HK-2 (cell line): ENCODE results near the gene SMIM36.
"Not testable (repeated sequence)": the region's sequence is repeated elsewhere in the genome, so short reads cannot be mapped to it uniquely, and the experiment has no call there.

Experiments
- DNase-seq: peaks from one replicate; pipeline ENCODE4 v3.0.0-alpha.2; 2018; ENCODE audit not compliant: unreplicated experiment

SMIM36 gene

GRCh38 chr17:55454906-55455474 is 56.3 kb downstream of the SMIM36 start:
- DNase-seq: no peak

GRCh38 chr17:55453839-55454557 is 57.3 kb downstream of the SMIM36 start:
- DNase-seq: no peak

- DNase-seq: peak; percentile 52
Measured at GRCh38 chr17:55452139-55452790, 59.0 kb downstream of the SMIM36 start.

GRCh38 chr17:55451758-55452138 is 59.5 kb downstream of the SMIM36 start:
- DNase-seq: no peak

GRCh38 chr17:55451203-55451641 is 60.0 kb downstream of the SMIM36 start:
- no peak for DNase-seq

- DNase-seq: no peak
Measured at GRCh38 chr17:55450232-55450825, 60.9 kb downstream of the SMIM36 start.

GRCh38 chr17:55448681-55449080 is 62.6 kb downstream of the SMIM36 start:
- DNase-seq: no peak

- DNase-seq: no peak
Measured at GRCh38 chr17:55446581-55447205, 64.6 kb downstream of the SMIM36 start.

- DNase-seq: not testable (repeated sequence)
Measured at GRCh38 chr17:55446004-55446403, 65.2 kb downstream of the SMIM36 start.

- peak; percentile 26 for DNase-seq
Measured at GRCh38 chr17:55444471-55445441, 66.5 kb downstream of the SMIM36 start.

GRCh38 chr17:55443904-55444303 is 67.3 kb downstream of the SMIM36 start:
- no peak for DNase-seq

GRCh38 chr17:55442953-55443683 is 68.1 kb downstream of the SMIM36 start:
- DNase-seq: no peak

GRCh38 chr17:55442462-55442861 is 68.8 kb downstream of the SMIM36 start:
- DNase-seq: no peak

GRCh38 chr17:55441544-55441943 is 69.7 kb downstream of the SMIM36 start:
- DNase-seq: no peak

- DNase-seq: no peak
Measured at GRCh38 chr17:55440391-55440790, 70.9 kb downstream of the SMIM36 start.

- DNase-seq: no peak
Measured at GRCh38 chr17:55437159-55437605, 74.1 kb downstream of the SMIM36 start.

- no peak for DNase-seq
Measured at GRCh38 chr17:55436224-55437158, 74.8 kb downstream of the SMIM36 start.

GRCh38 chr17:55435408-55435807 is 75.8 kb downstream of the SMIM36 start:
- DNase-seq: no peak

GRCh38 chr17:55434721-55435120 is 76.5 kb downstream of the SMIM36 start:
- DNase-seq: no peak
